Vagina (tissue), 2 donors: ENCODE results near the gene SHCBP1.

Experiments used
- POLR2A ChIP-seq, 2 donors: fragments of 450-650 bp; IDR thresholded peaks; one replicate each; pipeline ENCODE4 v1.6.1; 2017; ENCODE audit warnings: antibody characterized with exemption in 2 of 2, mild to moderate bottlenecking in 2 of 2, moderate library complexity in 2 of 2
- POLR2AphosphoS5 ChIP-seq, 2 donors: sonication (generic); formaldehyde crosslinking; IDR thresholded peaks; one replicate each; pipeline ENCODE4 v1.9.0; 2017; ENCODE audit warnings: antibody characterized with exemption in 2 of 2, mild to moderate bottlenecking in 2 of 2, low read depth in 1 of 2; ENCODE audit not compliant: insufficient read depth in 1 of 2
- TF ChIP-seq, protein P1 (sequence below), 3 experiments: fragments of 450-650 bp in 2 of 3; fragments of 200-600 bp in 1 of 3; sonication (generic) in 1 of 3; IDR thresholded peaks; one replicate each; pipeline ENCODE4 v1.5.1; 2017 to 2019; ENCODE audit warnings: antibody characterized with exemption in 3 of 3, mild to moderate bottlenecking in 2 of 3, moderate library complexity in 2 of 3

DNA sequence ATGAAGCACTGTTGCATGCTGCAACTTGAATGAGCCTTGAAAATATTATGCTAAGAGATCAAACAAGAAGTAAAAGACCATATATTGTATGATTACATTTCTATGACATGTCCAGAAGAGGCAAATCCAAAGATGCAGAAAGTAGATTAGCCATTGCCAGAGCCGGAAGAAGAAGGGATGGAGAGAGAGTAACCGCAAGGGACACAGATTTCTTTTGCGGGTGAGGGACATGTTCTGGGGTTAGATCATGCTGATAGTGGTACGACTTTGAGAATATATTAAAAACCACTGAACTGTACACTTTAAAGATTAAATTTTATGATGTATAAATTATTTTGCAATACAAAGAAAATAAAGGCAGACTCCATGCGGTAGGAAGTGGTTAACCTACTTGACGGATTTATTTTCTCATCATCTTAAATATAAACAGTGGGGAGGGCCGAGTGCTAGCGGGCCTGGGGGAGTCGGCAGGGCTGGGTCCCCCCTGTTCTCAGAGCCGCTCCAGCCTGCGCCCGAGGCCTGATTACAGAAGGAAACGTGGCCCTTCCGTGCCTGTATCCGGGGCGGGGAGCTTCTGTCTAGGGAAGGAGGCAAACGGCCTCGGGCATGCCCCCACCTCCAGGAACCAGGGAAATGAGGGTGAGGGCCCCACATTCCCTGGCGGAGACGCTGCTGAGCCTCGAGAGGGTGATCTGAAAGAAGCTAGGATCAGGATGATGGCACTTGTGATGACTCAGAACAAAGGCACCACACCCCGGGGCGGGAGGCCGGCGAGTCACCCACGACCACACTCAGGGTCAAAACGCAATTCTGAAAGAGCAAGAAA lies 48.0 kb downstream of the SHCBP1 start:
- TF ChIP-seq POLR2AphosphoS5 (IDR thresholded peaks at IDR 0.05; ENCODE audit: insufficient read depth in 1 of 2, low read depth in 1 of 2) (no peak), POLR2A (IDR thresholded peaks at IDR 0.05) (no peak)
- TF ChIP-seq, protein P1, sequence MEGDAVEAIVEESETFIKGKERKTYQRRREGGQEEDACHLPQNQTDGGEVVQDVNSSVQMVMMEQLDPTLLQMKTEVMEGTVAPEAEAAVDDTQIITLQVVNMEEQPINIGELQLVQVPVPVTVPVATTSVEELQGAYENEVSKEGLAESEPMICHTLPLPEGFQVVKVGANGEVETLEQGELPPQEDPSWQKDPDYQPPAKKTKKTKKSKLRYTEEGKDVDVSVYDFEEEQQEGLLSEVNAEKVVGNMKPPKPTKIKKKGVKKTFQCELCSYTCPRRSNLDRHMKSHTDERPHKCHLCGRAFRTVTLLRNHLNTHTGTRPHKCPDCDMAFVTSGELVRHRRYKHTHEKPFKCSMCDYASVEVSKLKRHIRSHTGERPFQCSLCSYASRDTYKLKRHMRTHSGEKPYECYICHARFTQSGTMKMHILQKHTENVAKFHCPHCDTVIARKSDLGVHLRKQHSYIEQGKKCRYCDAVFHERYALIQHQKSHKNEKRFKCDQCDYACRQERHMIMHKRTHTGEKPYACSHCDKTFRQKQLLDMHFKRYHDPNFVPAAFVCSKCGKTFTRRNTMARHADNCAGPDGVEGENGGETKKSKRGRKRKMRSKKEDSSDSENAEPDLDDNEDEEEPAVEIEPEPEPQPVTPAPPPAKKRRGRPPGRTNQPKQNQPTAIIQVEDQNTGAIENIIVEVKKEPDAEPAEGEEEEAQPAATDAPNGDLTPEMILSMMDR (IDR thresholded peaks at IDR 0.05): no peak
